C4-2B (cell line): ENCODE measurements around the gene AP1G2.

ENCODE experiments used
- ZFX ChIP-seq: fragments of 450-650 bp; IDR thresholded peaks from 2 replicates; pipeline ENCODE4 v1.6.1; 2017
- TF ChIP-seq, protein P1 (sequence below): fragments of 450-650 bp; conservative IDR thresholded peaks from 2 replicates; pipeline ENCODE4 v1.5.1; 2017; ENCODE audit warnings: mild to moderate bottlenecking

DNA sequence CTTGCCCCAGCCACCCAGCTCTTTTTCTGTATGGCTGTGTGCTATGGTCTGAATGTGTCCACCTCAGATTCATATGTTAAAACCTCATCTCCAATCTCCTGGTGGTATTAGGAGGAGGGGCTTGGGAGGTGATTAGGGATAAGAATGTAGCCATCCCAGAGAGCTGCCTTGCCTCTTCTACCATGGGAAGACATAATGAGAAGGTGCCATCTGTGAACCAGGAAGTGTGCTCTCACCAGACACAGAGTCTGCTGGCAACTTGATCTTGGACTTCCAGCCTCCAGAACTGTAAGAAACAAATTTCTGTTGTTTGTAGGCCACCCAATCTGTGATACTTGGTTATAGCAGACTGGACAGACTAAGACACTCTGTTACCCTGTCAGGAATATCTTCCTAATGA lies 33.8 kb upstream of the AP1G2 start:
- TF ChIP-seq, protein P1, sequence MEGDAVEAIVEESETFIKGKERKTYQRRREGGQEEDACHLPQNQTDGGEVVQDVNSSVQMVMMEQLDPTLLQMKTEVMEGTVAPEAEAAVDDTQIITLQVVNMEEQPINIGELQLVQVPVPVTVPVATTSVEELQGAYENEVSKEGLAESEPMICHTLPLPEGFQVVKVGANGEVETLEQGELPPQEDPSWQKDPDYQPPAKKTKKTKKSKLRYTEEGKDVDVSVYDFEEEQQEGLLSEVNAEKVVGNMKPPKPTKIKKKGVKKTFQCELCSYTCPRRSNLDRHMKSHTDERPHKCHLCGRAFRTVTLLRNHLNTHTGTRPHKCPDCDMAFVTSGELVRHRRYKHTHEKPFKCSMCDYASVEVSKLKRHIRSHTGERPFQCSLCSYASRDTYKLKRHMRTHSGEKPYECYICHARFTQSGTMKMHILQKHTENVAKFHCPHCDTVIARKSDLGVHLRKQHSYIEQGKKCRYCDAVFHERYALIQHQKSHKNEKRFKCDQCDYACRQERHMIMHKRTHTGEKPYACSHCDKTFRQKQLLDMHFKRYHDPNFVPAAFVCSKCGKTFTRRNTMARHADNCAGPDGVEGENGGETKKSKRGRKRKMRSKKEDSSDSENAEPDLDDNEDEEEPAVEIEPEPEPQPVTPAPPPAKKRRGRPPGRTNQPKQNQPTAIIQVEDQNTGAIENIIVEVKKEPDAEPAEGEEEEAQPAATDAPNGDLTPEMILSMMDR: no peak
- TF ChIP-seq ZFX: no peak
